Esophagus (tissue), 2 donors: ENCODE measurements around the gene AUTS2. TPM values are rescaled to one million over a fixed set of nuclear protein-coding genes. Genes with fewer than 3 reads are reported as not detected.

Experiments used
- H3K27ac ChIP-seq, 2 donors: one replicate each; pipeline ENCODE4 v1.5.1; 2013; ENCODE audit warnings: low read depth in 2 of 2, mild to moderate bottlenecking in 2 of 2, inconsistent platforms in 1 of 2, low read length in 1 of 2, moderate library complexity in 1 of 2
- H3K27me3 ChIP-seq, 2 donors: one replicate each; pipeline ENCODE4 v1.6.1; 2013; ENCODE audit warnings: low read length in 2 of 2, control low read depth in 1 of 2, mild to moderate bottlenecking in 1 of 2; ENCODE audit not compliant: insufficient read depth in 2 of 2, control insufficient read depth in 1 of 2
- H3K36me3 ChIP-seq, 2 donors: one replicate each; pipeline ENCODE4 v1.6.1; 2013; ENCODE audit warnings: low read length in 1 of 2; ENCODE audit not compliant: control insufficient read depth in 2 of 2, insufficient read depth in 2 of 2
- H3K4me1 ChIP-seq, 2 donors: one replicate each; pipeline ENCODE4 v1.6.1; 2013; ENCODE audit warnings: low read length in 1 of 2; ENCODE audit not compliant: control insufficient read depth in 2 of 2, insufficient read depth in 2 of 2
- H3K4me3 ChIP-seq, 2 donors: one replicate each; pipeline ENCODE4 v1.5.1; 2013; ENCODE audit warnings: low read length in 2 of 2, mild to moderate bottlenecking in 2 of 2, low read depth in 1 of 2, moderate library complexity in 1 of 2
- H3K9me3 ChIP-seq, 2 donors: one replicate each; pipeline ENCODE4 v1.6.1; 2013; ENCODE audit warnings: mild to moderate bottlenecking in 2 of 2, low read depth in 1 of 2, low read length in 1 of 2, moderate library complexity in 1 of 2; ENCODE audit not compliant: control insufficient read depth in 2 of 2, insufficient read depth in 1 of 2
- WGBS, 2 donors: extraction: QIAGEN DNeasy Blood & Tissue Kit; methylation state at CpG; one replicate each; pipeline ENCODE4 v1.1.7; 2013; 5-methylcytosine and 5-hydroxymethylcytosine counted together
- polyA plus RNA-seq, 2 donors: library from polyadenylated mRNA; stranded (reverse); fragments of 200-250 nt; gene quantifications; one replicate each; pipeline ENCODE4 v1.2.3, GENCODE V29; 2013
- donor health status: healthy with polysubstance abuse.
- donor health status: Bipolar disorder and iron deficiency.

Gene AUTS2
- polyA plus RNA-seq, 2 donors = 8.3 to 15.6 TPM

- peaks cover 2 to 3% of the 10 kb centered on the region in 2 donors for H3K4me1 ChIP-seq
- H3K4me3 ChIP-seq = no peak overlapping the region
- no peaks in the 10 kb centered on the region for H3K9me3 ChIP-seq
- 58 to 72% methylated on average over 12 of the region's 12 CpGs for WGBS, 2 donors
- no peaks in the 10 kb centered on the region for H3K27me3 ChIP-seq
- H3K27ac ChIP-seq = no peak overlapping the region
- no peaks in the 10 kb centered on the region for H3K36me3 ChIP-seq
Measured at GRCh38 chr7:70681469-70682350, 1083.4 kb downstream of the AUTS2 start.

DNA sequence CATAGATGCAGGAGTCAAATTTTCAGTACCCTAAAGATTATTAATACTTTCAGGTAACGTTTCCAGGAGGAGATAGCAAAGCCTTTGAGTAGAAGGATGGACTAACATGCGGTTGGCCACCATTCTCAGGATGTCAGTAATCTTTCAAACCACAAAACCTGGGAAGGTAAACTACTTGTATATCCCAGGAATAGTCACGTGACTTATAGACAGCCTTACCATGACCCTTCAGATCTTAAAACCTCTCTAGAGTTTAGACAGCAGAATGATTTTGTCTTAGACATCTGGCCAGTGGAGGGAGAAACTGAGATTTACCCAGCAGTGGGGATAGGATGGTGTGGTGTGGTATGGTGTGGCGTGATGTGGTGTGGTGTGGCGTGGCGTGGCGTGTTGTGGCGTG lies 1085.9 kb downstream of the AUTS2 start:
- no peaks in the 10 kb centered on the region for H3K9me3 ChIP-seq
- H3K4me1 ChIP-seq = peaks cover 2 to 3% of the 10 kb centered on the region in 2 donors
- H3K27me3 ChIP-seq = no peaks in the 10 kb centered on the region
- H3K4me3 ChIP-seq = no peak overlapping the region
- WGBS, 2 donors = 95 to 97% methylated on average over 8 of the region's 8 CpGs
- no peak overlapping the region for H3K27ac ChIP-seq
- H3K36me3 ChIP-seq = no peaks in the 10 kb centered on the region

DNA sequence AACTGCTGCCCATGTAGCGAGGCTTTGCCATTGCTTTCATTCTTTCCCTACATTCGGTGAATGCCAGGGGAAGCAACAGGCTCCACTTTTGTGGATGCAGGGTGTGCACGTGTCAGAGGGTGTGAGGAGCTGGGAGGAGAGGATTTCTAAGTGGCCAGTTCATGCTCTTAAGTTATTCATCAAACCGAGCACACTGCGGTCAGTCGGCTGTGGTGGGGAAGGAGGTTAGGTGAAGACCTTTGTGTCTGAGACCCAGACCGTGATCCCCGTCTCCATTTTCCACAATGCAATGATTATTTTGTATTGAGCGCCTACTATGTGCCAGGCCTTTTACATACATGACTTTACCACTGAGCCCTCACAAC lies 1095.0 kb downstream of the AUTS2 start:
- Histone ChIP-seq H3K36me3 (no peaks in the 10 kb centered on the region), H3K4me3 (peak overlapping the region; percentile 92), H3K4me1 (no peaks in the 10 kb centered on the region), H3K9me3 (no peaks in the 10 kb centered on the region), H3K27ac (peak overlapping the region; percentile 76 to 90), H3K27me3 (no peaks in the 10 kb centered on the region)
- 43 to 48% methylated on average over 9 of the region's 9 CpGs for WGBS, 2 donors

GRCh38 chr7:70693686-70694433 lies 1095.6 kb downstream of the AUTS2 start:
- Histone ChIP-seq H3K27me3 (no peaks in the 10 kb centered on the region), H3K27ac (peak overlapping the region; percentile 76 to 90), H3K9me3 (no peaks in the 10 kb centered on the region), H3K4me1 (no peaks in the 10 kb centered on the region), H3K4me3 (peak overlapping the region; percentile 92), H3K36me3 (no peaks in the 10 kb centered on the region)
- 0 to 1% methylated on average over 54 to 101 of the region's 101 CpGs for WGBS, 2 donors

DNA sequence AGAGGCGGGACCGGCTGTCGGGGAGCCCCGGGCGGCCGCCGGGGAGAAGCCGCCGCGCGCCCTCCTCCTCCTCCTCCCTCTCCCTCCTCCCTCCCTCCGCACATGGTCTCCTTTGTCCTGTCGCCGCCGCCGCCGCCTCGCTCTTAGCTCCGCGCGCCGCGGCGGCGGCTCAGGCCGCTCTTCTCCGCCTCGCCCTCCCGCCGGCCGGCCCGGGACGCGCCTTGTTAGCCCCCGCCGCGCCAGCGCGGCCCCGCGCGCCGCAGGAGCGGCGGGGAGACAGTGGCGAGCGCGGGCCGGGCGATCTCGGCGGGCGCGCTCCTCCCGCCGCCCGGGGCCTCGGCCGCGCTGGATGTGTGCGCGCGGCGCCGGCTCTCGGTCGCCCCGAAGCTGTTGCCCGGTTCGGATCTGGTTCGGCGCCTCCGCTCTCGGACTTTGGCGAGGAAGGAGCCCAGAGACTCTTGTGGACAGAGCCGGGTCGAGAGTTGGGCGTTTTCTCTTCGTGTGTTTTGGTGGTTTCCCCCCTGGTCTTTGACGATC lies 1096.2 kb downstream of the AUTS2 start:
- 1% methylated on average over 53 to 80 of the region's 80 CpGs for WGBS, 2 donors
- H3K27ac ChIP-seq = peak overlapping the region; percentile 76 to 90
- H3K27me3 ChIP-seq = no peaks in the 10 kb centered on the region
- no peaks in the 10 kb centered on the region for H3K4me1 ChIP-seq
- H3K4me3 ChIP-seq = peak overlapping the region; percentile 92
- H3K36me3 ChIP-seq = no peaks in the 10 kb centered on the region
- no peaks in the 10 kb centered on the region for H3K9me3 ChIP-seq

DNA sequence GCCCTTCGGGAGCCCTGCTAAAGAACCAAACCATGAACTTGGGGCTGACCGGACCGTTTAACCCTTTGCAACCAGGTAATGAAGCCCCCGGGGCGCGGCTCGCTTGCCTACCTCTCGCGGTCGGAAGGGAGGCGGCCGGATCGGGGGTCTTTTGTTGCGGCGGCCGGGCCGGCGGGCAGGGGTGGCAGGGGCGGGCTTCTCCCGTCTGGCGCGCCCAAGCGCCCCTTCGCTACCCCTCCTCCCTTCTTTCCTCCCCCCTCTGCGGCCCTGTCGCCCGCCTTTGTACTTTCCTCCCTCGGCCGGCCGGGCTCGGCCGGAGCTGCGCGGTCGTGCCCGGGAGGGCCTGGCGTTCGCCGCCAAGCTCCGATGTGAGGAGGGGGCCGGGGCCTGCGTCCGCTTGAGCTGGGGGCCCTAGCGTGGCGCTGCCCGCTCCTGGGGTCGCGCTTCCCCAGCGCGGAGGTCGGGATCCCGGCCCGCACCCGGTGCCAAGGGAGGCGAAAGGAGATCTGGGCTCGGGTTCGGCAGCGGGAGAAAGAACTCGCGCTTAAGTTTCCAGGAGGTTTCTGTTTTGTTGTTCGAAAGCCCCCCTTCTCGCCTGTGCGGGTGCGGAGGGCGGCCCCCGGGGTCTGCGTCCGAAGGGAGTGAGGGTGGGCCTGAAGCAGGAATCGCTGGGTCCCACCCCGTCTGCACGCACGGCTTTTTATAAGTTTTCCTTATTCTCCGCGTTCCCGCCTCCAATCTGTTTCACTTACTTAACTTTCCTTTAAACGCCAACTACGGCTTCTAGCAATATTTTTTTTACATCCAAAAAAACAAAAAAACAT lies 1096.9 kb downstream of the AUTS2 start:
- 1% methylated on average over 71 to 77 of the region's 77 CpGs for WGBS, 2 donors
- Histone ChIP-seq H3K27me3 (no peaks in the 10 kb centered on the region), H3K9me3 (no peaks in the 10 kb centered on the region), H3K4me1 (no peaks in the 10 kb centered on the region), H3K36me3 (no peaks in the 10 kb centered on the region), H3K4me3 (peak overlapping the region; percentile 92), H3K27ac (peak overlapping the region; percentile 76 to 90)

DNA sequence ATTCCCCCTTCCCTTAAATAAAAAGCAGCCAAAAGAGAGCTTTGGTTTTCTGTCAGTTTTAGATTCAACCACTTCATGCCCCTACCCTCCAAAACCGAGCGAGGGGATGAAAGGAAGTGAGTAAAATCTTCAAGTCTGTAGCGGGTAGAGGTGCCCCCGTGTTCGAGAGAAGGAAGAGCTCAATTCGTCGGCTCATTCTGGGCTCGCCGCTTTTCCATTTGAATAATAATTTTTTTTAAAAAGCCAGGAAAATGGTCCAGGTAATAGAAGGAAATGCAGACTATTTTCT lies 1097.5 kb downstream of the AUTS2 start:
- Histone ChIP-seq H3K4me3 (peak overlapping the region; percentile 92), H3K9me3 (no peaks in the 10 kb centered on the region), H3K4me1 (no peaks in the 10 kb centered on the region), H3K27ac (peak overlapping the region in 1 of 2 donors; percentile 90), H3K36me3 (no peaks in the 10 kb centered on the region), H3K27me3 (no peaks in the 10 kb centered on the region)
- 2 to 10% methylated on average over 9 of the region's 9 CpGs for WGBS, 2 donors

DNA sequence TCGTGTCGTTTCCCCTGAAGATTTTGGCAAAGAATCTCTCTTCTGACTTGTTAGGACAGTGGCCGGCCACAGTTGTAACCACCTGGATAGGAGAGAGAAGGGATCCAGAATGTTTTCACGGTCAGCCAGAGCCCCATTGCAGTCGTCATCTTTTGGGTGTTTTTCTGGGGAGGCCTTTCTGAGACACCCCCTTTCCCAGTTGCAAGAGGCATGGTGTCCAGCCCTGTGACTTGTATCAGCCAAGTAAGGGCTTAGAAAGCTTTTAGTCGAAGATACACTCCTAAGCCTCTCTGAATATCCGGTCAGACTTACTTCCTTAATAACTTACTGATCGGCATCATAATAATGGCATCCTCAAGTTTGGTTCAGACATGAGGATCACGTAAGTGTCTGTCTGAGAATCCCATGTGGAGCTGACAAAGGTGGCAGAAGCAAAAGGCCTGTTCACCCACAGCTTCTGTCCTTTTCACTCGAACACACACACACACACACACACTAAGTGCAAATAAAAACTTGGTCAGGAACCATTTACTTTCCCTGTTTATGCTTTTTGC lies 1098.0 kb downstream of the AUTS2 start:
- H3K4me3 ChIP-seq = peak overlapping the region; percentile 92
- WGBS, 2 donors = 24 to 32% methylated on average over 10 of the region's 10 CpGs
- peak overlapping the region in 1 of 2 donors; percentile 56 for H3K27ac ChIP-seq
- peaks cover 0 to 4% of the 10 kb centered on the region in 2 donors for H3K4me1 ChIP-seq
- H3K36me3 ChIP-seq = no peaks in the 10 kb centered on the region
- no peaks in the 10 kb centered on the region for H3K9me3 ChIP-seq
- no peaks in the 10 kb centered on the region for H3K27me3 ChIP-seq
